OCI-LY1 (cell line): ENCODE data around the gene TTN.

Experiments used
- H2AFZ ChIP-seq: fragments of 200-600 bp; sonication (generic), shearing (Covaris generic); 2 replicates; pipeline ENCODE4 v1.6.0; 2014; ENCODE audit warnings: antibody characterized with exemption, mild to moderate bottlenecking, low read length
- H3F3A ChIP-seq: fragments of 200-600 bp; sonication (generic), shearing (Covaris generic); 2 replicates; pipeline ENCODE4 v1.6.0; 2014; ENCODE audit warnings: mild to moderate bottlenecking, antibody characterized with exemption, low read length, moderate library complexity; ENCODE audit not compliant: insufficient read depth
- H3K27ac ChIP-seq: fragments of 200-600 bp; sonication (generic); 2 replicates; pipeline ENCODE4 v1.5.1; 2014; ENCODE audit warnings: low read length, mixed run types, mild to moderate bottlenecking, low read depth; ENCODE audit not compliant: poor library complexity, severe bottlenecking
- H3K27me3 ChIP-seq: fragments of 200-600 bp; sonication (generic); 2 replicates; pipeline ENCODE4 v1.6.0; 2014; ENCODE audit warnings: antibody characterized with exemption, mild to moderate bottlenecking, low read length, moderate library complexity; ENCODE audit not compliant: insufficient read depth
- H3K36me3 ChIP-seq: fragments of 200-600 bp; sonication (generic); 2 replicates; pipeline ENCODE4 v1.6.1; 2014; ENCODE audit warnings: mild to moderate bottlenecking, antibody characterized with exemption, low read length, moderate library complexity, mixed read lengths; ENCODE audit not compliant: insufficient read depth
- H3K4me1 ChIP-seq: fragments of 200-600 bp; sonication (generic); 2 replicates; pipeline ENCODE4 v1.5.1; 2014; ENCODE audit warnings: mild to moderate bottlenecking, low read length, moderate library complexity; ENCODE audit not compliant: insufficient read depth, severe bottlenecking
- H3K4me2 ChIP-seq: fragments of 200-600 bp; sonication (generic), shearing (Covaris generic); 2 replicates; pipeline ENCODE4 v1.6.1; 2014; ENCODE audit warnings: low read length
- H3K4me3 ChIP-seq: fragments of 200-600 bp; sonication (generic); 2 replicates; pipeline ENCODE4 v1.5.1; 2014; ENCODE audit warnings: low read length, low read depth, mild to moderate bottlenecking, mixed read lengths; ENCODE audit not compliant: poor library complexity, severe bottlenecking
- H3K79me2 ChIP-seq: fragments of 200-600 bp; shearing (Covaris generic); 2 replicates; pipeline ENCODE4 v1.6.1; 2016; ENCODE audit warnings: mixed run types, low read length, mixed read lengths; ENCODE audit not compliant: insufficient read depth
- H3K9ac ChIP-seq: fragments of 200-600 bp; sonication (generic), shearing (Covaris generic); 2 replicates; pipeline ENCODE4 v1.6.1; 2014; ENCODE audit warnings: mild to moderate bottlenecking, low read length, mixed read lengths
- H3K9me2 ChIP-seq: fragments of 200-600 bp; sonication (generic), shearing (Covaris generic); 2 replicates; pipeline ENCODE4 v1.6.1; 2014; ENCODE audit warnings: low read depth, mild to moderate bottlenecking, low read length, mixed read lengths
- H3K9me3 ChIP-seq: fragments of 200-600 bp; shearing (Covaris generic); 2 replicates; pipeline ENCODE4 v1.6.1; 2014; ENCODE audit warnings: low read length, mixed read lengths
- H4K20me1 ChIP-seq: fragments of 200-600 bp; sonication (generic), shearing (Covaris generic); 2 replicates; pipeline ENCODE4 v1.6.0; 2016; ENCODE audit warnings: mild to moderate bottlenecking, low read length; ENCODE audit not compliant: insufficient read depth
- CTCF ChIP-seq: fragments of 200-600 bp; sonication (generic), shearing (Covaris generic); IDR thresholded peaks from 2 replicates; pipeline ENCODE4 v1.5.1; 2017; ENCODE audit warnings: mild to moderate bottlenecking, antibody characterized with exemption, low read length, moderate library complexity, mixed read lengths
- EZH2 ChIP-seq: fragments of 200-600 bp; sonication (generic), shearing (Covaris generic); IDR thresholded peaks from 2 replicates; pipeline ENCODE4 v1.8.0; 2017; ENCODE audit warnings: borderline replicate concordance, mixed run types, mild to moderate bottlenecking, antibody characterized with exemption, low read length, moderate library complexity, mixed read lengths

TTN gene

GRCh38 chr2:178529194-178529593 lies 278.0 kb downstream of the TTN start:
- H2AFZ ChIP-seq: no peak overlapping the region
- peaks cover 81% of the 10 kb centered on the region for H3K36me3 ChIP-seq
- H3K9me2 ChIP-seq: no peaks in the 10 kb centered on the region
- no peaks in the 10 kb centered on the region for H3K27me3 ChIP-seq
- no peak overlapping the region for H3K27ac ChIP-seq
- no peak overlapping the region for H3K4me2 ChIP-seq
- no peaks in the 10 kb centered on the region for H4K20me1 ChIP-seq
- peaks cover 48% of the 10 kb centered on the region for H3K79me2 ChIP-seq
- no peaks in the 10 kb centered on the region for H3K9me3 ChIP-seq
- no peak overlapping the region for H3K4me3 ChIP-seq
- no peaks in the 10 kb centered on the region for H3F3A ChIP-seq
- peaks cover 12% of the 10 kb centered on the region for H3K4me1 ChIP-seq
- no peak for TF ChIP-seq CTCF
- no peak for TF ChIP-seq EZH2
- H3K9ac ChIP-seq: no peak overlapping the region

GRCh38 chr2:178528647-178529046 lies 278.6 kb downstream of the TTN start:
- H4K20me1 ChIP-seq: no peaks in the 10 kb centered on the region
- peaks cover 54% of the 10 kb centered on the region for H3K79me2 ChIP-seq
- no peaks in the 10 kb centered on the region for H3K9me3 ChIP-seq
- no peak for TF ChIP-seq EZH2
- TF ChIP-seq CTCF: no peak
- no peak overlapping the region for H3K27ac ChIP-seq
- no peak overlapping the region for H2AFZ ChIP-seq
- peaks cover 75% of the 10 kb centered on the region for H3K36me3 ChIP-seq
- H3K4me2 ChIP-seq: no peak overlapping the region
- no peak overlapping the region for H3K9ac ChIP-seq
- peaks cover 17% of the 10 kb centered on the region for H3K4me1 ChIP-seq
- H3F3A ChIP-seq: no peaks in the 10 kb centered on the region
- no peaks in the 10 kb centered on the region for H3K27me3 ChIP-seq
- no peak overlapping the region for H3K4me3 ChIP-seq
- no peaks in the 10 kb centered on the region for H3K9me2 ChIP-seq

GRCh38 chr2:178527592-178527991 lies 279.6 kb downstream of the TTN start:
- H3K36me3 ChIP-seq: peaks cover 65% of the 10 kb centered on the region
- no peaks in the 10 kb centered on the region for H3K9me2 ChIP-seq
- no peak overlapping the region for H3K9ac ChIP-seq
- no peaks in the 10 kb centered on the region for H3F3A ChIP-seq
- H3K27ac ChIP-seq: no peak overlapping the region
- no peaks in the 10 kb centered on the region for H3K27me3 ChIP-seq
- no peak overlapping the region for H2AFZ ChIP-seq
- peaks cover 58% of the 10 kb centered on the region for H3K79me2 ChIP-seq
- peaks cover 21% of the 10 kb centered on the region for H3K4me1 ChIP-seq
- H3K4me2 ChIP-seq: no peak overlapping the region
- H3K4me3 ChIP-seq: no peak overlapping the region
- H3K9me3 ChIP-seq: no peaks in the 10 kb centered on the region
- H4K20me1 ChIP-seq: no peaks in the 10 kb centered on the region
- TF ChIP-seq EZH2 (no peak), CTCF (no peak)
